H9 (cell line): Measurements from ENCODE around the gene CLK3. TPM values are rescaled to one million over a fixed set of nuclear protein-coding genes. Genes with fewer than 3 reads are reported as not detected.

Source experiments
- DNase-seq: peaks from one replicate; pipeline ENCODE4 v3.0.0-alpha.2; 2017
- H2AFZ ChIP-seq: one replicate; pipeline ENCODE4 v1.6.1; 2013; ENCODE audit warnings: mild to moderate bottlenecking, low read length, control low read depth, moderate library complexity
- H2AK5ac ChIP-seq: 2 replicates; pipeline ENCODE4 v1.6.1; 2013; ENCODE audit warnings: low read length, control low read depth, mixed read lengths; ENCODE audit not compliant: insufficient read length
- H2BK120ac ChIP-seq: one replicate; pipeline ENCODE4 v1.6.1; 2013; ENCODE audit warnings: low read depth, mild to moderate bottlenecking, low read length, control low read depth, inconsistent platforms; ENCODE audit not compliant: poor library complexity, severe bottlenecking
- H2BK12ac ChIP-seq: 2 replicates; pipeline ENCODE4 v1.6.1; 2013; ENCODE audit warnings: low read length, control low read depth, mixed read lengths, low read depth; ENCODE audit not compliant: insufficient read length
- H2BK15ac ChIP-seq: 2 replicates; pipeline ENCODE4 v1.6.1; 2013; ENCODE audit warnings: low read depth, low read length, control low read depth
- H2BK20ac ChIP-seq: one replicate; pipeline ENCODE4 v1.6.1; 2013; ENCODE audit warnings: low read depth, mild to moderate bottlenecking, low read length, control low read depth, inconsistent platforms; ENCODE audit not compliant: poor library complexity, severe bottlenecking
- H2BK5ac ChIP-seq: 2 replicates; pipeline ENCODE4 v1.6.1; 2013; ENCODE audit warnings: low read length, control low read depth, mixed read lengths; ENCODE audit not compliant: insufficient read length
- H3K14ac ChIP-seq: 2 replicates; pipeline ENCODE4 v1.6.1; 2013; ENCODE audit warnings: low read length, control low read depth; ENCODE audit not compliant: insufficient read depth
- H3K18ac ChIP-seq: 2 replicates; pipeline ENCODE4 v1.6.1; 2013; ENCODE audit warnings: low read depth, mild to moderate bottlenecking, mixed read lengths, low read length, control low read depth; ENCODE audit not compliant: insufficient read length
- H3K23ac ChIP-seq: 2 replicates; pipeline ENCODE4 v1.6.1; 2013; ENCODE audit warnings: low read length, control low read depth, mixed read lengths, low read depth; ENCODE audit not compliant: insufficient read length
- H3K23me2 ChIP-seq: 2 replicates; pipeline ENCODE4 v1.6.1; 2013; ENCODE audit warnings: low read depth, mild to moderate bottlenecking, mixed read lengths, low read length, control low read depth; ENCODE audit not compliant: insufficient read length, poor library complexity, severe bottlenecking
- H3K27ac ChIP-seq: 2 replicates; pipeline ENCODE4 v1.5.1; 2013; ENCODE audit warnings: low read length, control low read depth, mixed read lengths, low read depth; ENCODE audit not compliant: insufficient read length
- H3K27me3 ChIP-seq: 2 replicates; pipeline ENCODE4 v1.6.1; 2013; ENCODE audit warnings: low read length, control low read depth, inconsistent platforms; ENCODE audit not compliant: insufficient read depth
- H3K4ac ChIP-seq: 2 replicates; pipeline ENCODE4 v1.6.1; 2013; ENCODE audit warnings: low read depth, mild to moderate bottlenecking, control low read depth, inconsistent platforms, low read length, moderate library complexity
- H3K4me1 ChIP-seq: 2 replicates; pipeline ENCODE4 v1.6.1; 2013; ENCODE audit warnings: low read length, control low read depth, inconsistent platforms; ENCODE audit not compliant: insufficient read depth
- H3K4me2 ChIP-seq: 2 replicates; pipeline ENCODE4 v1.6.1; 2013; ENCODE audit warnings: low read length, control low read depth, mixed read lengths; ENCODE audit not compliant: insufficient read length, insufficient read depth
- H3K56ac ChIP-seq: 2 replicates; pipeline ENCODE4 v1.6.1; 2013; ENCODE audit warnings: low read depth, mild to moderate bottlenecking, mixed read lengths, low read length, control low read depth; ENCODE audit not compliant: insufficient read length
- H3K79me1 ChIP-seq: 2 replicates; pipeline ENCODE4 v1.6.1; 2013; ENCODE audit warnings: low read depth, mild to moderate bottlenecking, moderate library complexity, low read length, control low read depth, inconsistent platforms; ENCODE audit not compliant: insufficient read depth, poor library complexity, severe bottlenecking
- H3K79me2 ChIP-seq: 2 replicates; pipeline ENCODE4 v1.6.1; 2013; ENCODE audit warnings: low read length, control low read depth, inconsistent platforms; ENCODE audit not compliant: insufficient read depth
- H3K9ac ChIP-seq: 2 replicates; pipeline ENCODE4 v1.6.1; 2013; ENCODE audit warnings: low read length, control low read depth, mixed read lengths; ENCODE audit not compliant: insufficient read length; ENCODE audit errors: extremely low read depth
- H3K9me3 ChIP-seq: one replicate; pipeline ENCODE4 v1.6.1; 2013; ENCODE audit warnings: low read depth, low read length, inconsistent platforms; ENCODE audit not compliant: control insufficient read depth
- H3T11ph ChIP-seq: one replicate; pipeline ENCODE4 v1.6.1; 2013; ENCODE audit warnings: mild to moderate bottlenecking, low read length, control low read depth, inconsistent platforms
- H4K20me1 ChIP-seq: one replicate; pipeline ENCODE4 v1.6.1; 2013; ENCODE audit not compliant: control insufficient read depth, insufficient read length, insufficient read depth
- H4K5ac ChIP-seq: 2 replicates; pipeline ENCODE4 v1.6.1; 2013; ENCODE audit warnings: low read depth, mild to moderate bottlenecking, mixed read lengths, low read length, control low read depth; ENCODE audit not compliant: insufficient read length
- H4K8ac ChIP-seq: replicated peaks from 2 replicates; pipeline ENCODE4 v1.6.1; 2013; ENCODE audit warnings: low read length, control low read depth, mixed read lengths, low read depth; ENCODE audit not compliant: insufficient read length
- H4K91ac ChIP-seq: 2 replicates; pipeline ENCODE4 v1.6.1; 2013; ENCODE audit warnings: low read depth, mild to moderate bottlenecking, moderate library complexity, mixed read lengths, low read length, control low read depth; ENCODE audit not compliant: insufficient read length
- H3K27ac Mint-ChIP-seq, 3 experiments: 2 replicates in 2 of 3; 3 replicates in 1 of 3; pipeline ENCODE4 v1.8.0; 2020 to 2021; ENCODE audit warnings: mixed read lengths in 3 of 3, mild to moderate bottlenecking in 1 of 3, moderate library complexity in 1 of 3
- H3K27me3 Mint-ChIP-seq: 2 replicates; pipeline ENCODE4 v1.8.0; 2021; ENCODE audit warnings: low read depth, mild to moderate bottlenecking, moderate library complexity, mixed read lengths
- H3K36me3 Mint-ChIP-seq, 3 experiments: 2 replicates in 2 of 3; 3 replicates in 1 of 3; pipeline ENCODE4 v1.8.0; 2020 to 2021; ENCODE audit warnings: low read depth in 3 of 3, mixed read lengths in 3 of 3; ENCODE audit not compliant: insufficient read depth in 1 of 3
- H3K4me1 Mint-ChIP-seq, 2 experiments: 2 replicates each; pipeline ENCODE4 v1.8.0; 2020; ENCODE audit warnings: mixed read lengths in 2 of 2
- H3K4me3 Mint-ChIP-seq, 2 experiments: 2 replicates in 1 of 2; 3 replicates in 1 of 2; pipeline ENCODE4 v1.8.0; 2020 to 2021; ENCODE audit warnings: mild to moderate bottlenecking in 2 of 2, mixed read lengths in 2 of 2, moderate library complexity in 1 of 2
- H3K9me3 Mint-ChIP-seq, 2 experiments: 2 replicates in 1 of 2; 3 replicates in 1 of 2; pipeline ENCODE4 v1.8.0; 2020; ENCODE audit warnings: mild to moderate bottlenecking in 2 of 2, mixed read lengths in 2 of 2, moderate library complexity in 1 of 2
- WGBS: extraction: QIAGEN DNeasy Blood & Tissue Kit; methylation state at CpG from one replicate; pipeline ENCODE4 v1.1.7; 2013; ENCODE audit warnings: missing lambda C conversion rate, low lambda C conversion rate, mixed read lengths; ENCODE audit not compliant: insufficient read length; ENCODE audit errors: extremely low coverage; 5-methylcytosine and 5-hydroxymethylcytosine counted together
- total RNA-seq: library from RNA; stranded (reverse); gene quantifications from 2 replicates; pipeline ENCODE4 v1.2.1, GENCODE V29; 2021
- TF ChIP-seq, protein P1 (sequence below): fragments of 200-600 bp; sonication (generic); conservative IDR thresholded peaks from 3 replicates; pipeline ENCODE4 v1.8.0; 2021; ENCODE audit warnings: antibody characterized with exemption, mild to moderate bottlenecking

CLK3 gene
- total RNA-seq, 1 experiment from 2014 or later, result 40.8 TPM

GRCh38 chr15:74620636-74621545, 5.3 kb downstream of the CLK3 start:
- Histone ChIP-seq H2BK12ac (no peak overlapping the region), H3K23me2 (peaks cover 6% of the 10 kb centered on the region), H2AFZ (no peak overlapping the region), H3K56ac (no peak overlapping the region), H2BK5ac (no peak overlapping the region), H2AK5ac (no peak overlapping the region), H4K91ac (no peak overlapping the region), H3K9me3 (no peaks in the 10 kb centered on the region), H3K4ac (no peak overlapping the region), H3K14ac (no peak overlapping the region; the same call in 1 of the 2 replicates), H3K79me2 (peaks cover 24% of the 10 kb centered on the region; the same call in 1 of the 2 replicates), H3K4me1 (no peaks in the 10 kb centered on the region), H3K9ac (no peak overlapping the region), H2BK20ac (no peak overlapping the region), H3K27ac (no peak overlapping the region), H3K4me2 (no peak overlapping the region), H3K79me1 (peaks cover 12% of the 10 kb centered on the region), H4K20me1 (no peaks in the 10 kb centered on the region), H3K23ac (no peak overlapping the region), H4K5ac (no peak overlapping the region), H4K8ac (no peak overlapping the region), H3K27me3 (no peaks in the 10 kb centered on the region), H3K18ac (no peak overlapping the region), H2BK15ac (no peak overlapping the region), H3T11ph (no peak overlapping the region), H2BK120ac (no peak overlapping the region)
- WGBS, result no CpG with 5 or more reads among the region's 23 CpGs
- TF ChIP-seq, protein P1, sequence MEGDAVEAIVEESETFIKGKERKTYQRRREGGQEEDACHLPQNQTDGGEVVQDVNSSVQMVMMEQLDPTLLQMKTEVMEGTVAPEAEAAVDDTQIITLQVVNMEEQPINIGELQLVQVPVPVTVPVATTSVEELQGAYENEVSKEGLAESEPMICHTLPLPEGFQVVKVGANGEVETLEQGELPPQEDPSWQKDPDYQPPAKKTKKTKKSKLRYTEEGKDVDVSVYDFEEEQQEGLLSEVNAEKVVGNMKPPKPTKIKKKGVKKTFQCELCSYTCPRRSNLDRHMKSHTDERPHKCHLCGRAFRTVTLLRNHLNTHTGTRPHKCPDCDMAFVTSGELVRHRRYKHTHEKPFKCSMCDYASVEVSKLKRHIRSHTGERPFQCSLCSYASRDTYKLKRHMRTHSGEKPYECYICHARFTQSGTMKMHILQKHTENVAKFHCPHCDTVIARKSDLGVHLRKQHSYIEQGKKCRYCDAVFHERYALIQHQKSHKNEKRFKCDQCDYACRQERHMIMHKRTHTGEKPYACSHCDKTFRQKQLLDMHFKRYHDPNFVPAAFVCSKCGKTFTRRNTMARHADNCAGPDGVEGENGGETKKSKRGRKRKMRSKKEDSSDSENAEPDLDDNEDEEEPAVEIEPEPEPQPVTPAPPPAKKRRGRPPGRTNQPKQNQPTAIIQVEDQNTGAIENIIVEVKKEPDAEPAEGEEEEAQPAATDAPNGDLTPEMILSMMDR, result peak; percentile 98
- Mint-ChIP-seq H3K4me1 (peaks cover 22 to 27% of the 10 kb centered on the region in 2 experiments), H3K27me3 (no peaks in the 10 kb centered on the region; the same call in 1 of the 2 replicates), H3K4me3 (peak overlapping the region in 1 of 2 experiments; percentile 31; a peak in 2 of 5 replicates), H3K9me3 (no peaks in the 10 kb centered on the region), H3K27ac (peak overlapping the region; percentile 71 to 85 (median 81); a peak in 5 of 7 replicates), H3K36me3 (peaks cover 51 to 68% (median 67%) of the 10 kb centered on the region in 3 experiments; a peak in 6 of 7 replicates)
- peak; percentile 90 for DNase-seq
